Ascending aorta (tissue), 2 donors: ENCODE measurements around the gene CTSL. TPM values are rescaled to one million over a fixed set of nuclear protein-coding genes. Genes with fewer than 3 reads are reported as not detected.

Experiments used
- DNase-seq, 2 donors: peaks; one replicate each; pipeline ENCODE4 v3.0.0-alpha.2; 2019; ENCODE audit warnings: low spot score in 2 of 2
- H3K27ac ChIP-seq, 2 donors: fragments of 200-600 bp; sonication (generic); one replicate each; pipeline ENCODE4 v1.5.1; 2016 to 2017; ENCODE audit warnings: mild to moderate bottlenecking in 1 of 2
- H3K27me3 ChIP-seq: fragments of 200-600 bp; sonication (generic); one replicate; pipeline ENCODE4 v1.5.1; 2017
- H3K36me3 ChIP-seq, 2 donors: fragments of 200-600 bp; sonication (generic); one replicate each; pipeline ENCODE4 v1.5.1; 2016
- H3K4me1 ChIP-seq, 2 donors: fragments of 200-600 bp; sonication (generic); one replicate each; pipeline ENCODE4 v1.5.1; 2016 to 2017; ENCODE audit warnings: mild to moderate bottlenecking in 1 of 2
- H3K4me3 ChIP-seq, 2 donors: fragments of 200-600 bp; sonication (generic); one replicate each; pipeline ENCODE4 v1.5.1; 2016 to 2017; ENCODE audit warnings: mild to moderate bottlenecking in 1 of 2
- H3K9me3 ChIP-seq, 2 donors: fragments of 200-600 bp; sonication (generic); one replicate each; pipeline ENCODE4 v1.5.1; 2016
- CTCF ChIP-seq, 3 experiments: fragments of 200-600 bp in 2 of 3; fragments of 450-650 bp in 1 of 3; sonication (generic) in 2 of 3; IDR thresholded peaks; one replicate each; pipeline ENCODE4 v1.5.1; 2016 to 2019; ENCODE audit warnings: antibody characterized with exemption in 3 of 3, mild to moderate bottlenecking in 1 of 3, moderate library complexity in 1 of 3
- intact Hi-C: fragments of 100-400 bp; cut with DNase I; formaldehyde crosslinking; loops from one replicate; pipeline ENCODE4 v1.15.1; 2023
- total RNA-seq: library from RNA; depleted of rRNA; stranded (reverse); fragments of >200 nt; gene quantifications from one replicate; pipeline ENCODE4 v1.1.0, GENCODE V29; 2016

The CTSL gene
- total RNA-seq, 1 donor from 2014 or later = 97.8 TPM

- DNase-seq = no peak
- Histone ChIP-seq H3K36me3 (peaks cover 4 to 6% of the 10 kb centered on the region in 2 donors), H3K9me3 (no peaks in the 10 kb centered on the region), H3K4me1 (peaks cover 0 to 5% of the 10 kb centered on the region in 2 donors), H3K27me3 (no peaks in the 10 kb centered on the region), H3K27ac (no peak overlapping the region), H3K4me3 (no peak overlapping the region)
- TF ChIP-seq CTCF (IDR thresholded peaks at IDR 0.05) = no peak
- intact Hi-C loops = no loop called here
Measured at GRCh38 chr9:87707805-87708506, 18.0 kb upstream of the CTSL start.

GRCh38 chr9:87708546-87708945, 17.4 kb upstream of the CTSL start:
- H3K4me3 ChIP-seq = no peak overlapping the region
- no peak for TF ChIP-seq CTCF (IDR thresholded peaks at IDR 0.05)
- H3K27me3 ChIP-seq = no peaks in the 10 kb centered on the region
- no peaks in the 10 kb centered on the region for H3K9me3 ChIP-seq
- intact Hi-C loops = no loop called here
- no peak for DNase-seq
- no peak overlapping the region for H3K27ac ChIP-seq
- peaks cover 0 to 5% of the 10 kb centered on the region in 2 donors for H3K4me1 ChIP-seq
- H3K36me3 ChIP-seq = peaks cover 4 to 6% of the 10 kb centered on the region in 2 donors

- Histone ChIP-seq H3K27me3 (no peaks in the 10 kb centered on the region), H3K36me3 (peaks cover 4 to 6% of the 10 kb centered on the region in 2 donors), H3K4me3 (no peak overlapping the region), H3K27ac (no peak overlapping the region), H3K4me1 (peaks cover 0 to 7% of the 10 kb centered on the region in 2 donors), H3K9me3 (no peaks in the 10 kb centered on the region)
- no peak for TF ChIP-seq CTCF (IDR thresholded peaks at IDR 0.05)
- intact Hi-C loops = no loop called here
- DNase-seq = no peak
Measured at GRCh38 chr9:87708986-87709728, 16.8 kb upstream of the CTSL start.

GRCh38 chr9:87710443-87710842, 15.5 kb upstream of the CTSL start:
- Histone ChIP-seq H3K27me3 (no peaks in the 10 kb centered on the region), H3K36me3 (peaks cover 4 to 6% of the 10 kb centered on the region in 2 donors), H3K4me1 (peaks cover 0 to 14% of the 10 kb centered on the region in 2 donors), H3K27ac (no peak overlapping the region), H3K9me3 (no peaks in the 10 kb centered on the region), H3K4me3 (no peak overlapping the region)
- DNase-seq = no peak
- intact Hi-C loops = loop anchor here (5.0 to 10.0 kb wide), 2 partner anchors 1428 to 1966 kb away; partner anchors contain the start of genes AGTPBP1 and ISCA1
- no peak for TF ChIP-seq CTCF (IDR thresholded peaks at IDR 0.05)

- no peaks in the 10 kb centered on the region for H3K27me3 ChIP-seq
- intact Hi-C loops = loop anchor here (5.0 to 10.0 kb wide), 2 partner anchors 1430 to 1967 kb away; partner anchors contain the start of genes AGTPBP1 and ISCA1
- DNase-seq = peak in 1 of 2 donors; percentile 36
- no peak for TF ChIP-seq CTCF (IDR thresholded peaks at IDR 0.05)
- no peaks in the 10 kb centered on the region for H3K36me3 ChIP-seq
- H3K4me3 ChIP-seq = no peak overlapping the region
- peak overlapping the region; percentile 48 to 56 for H3K27ac ChIP-seq
- no peaks in the 10 kb centered on the region for H3K9me3 ChIP-seq
- H3K4me1 ChIP-seq = peaks cover 0 to 14% of the 10 kb centered on the region in 2 donors
Measured at GRCh38 chr9:87711857-87712800, 13.8 kb upstream of the CTSL start.
